GM12892 (cell line): Measurements from ENCODE around the gene HMGN1.
"Not testable (repeated sequence)": the region's sequence is repeated elsewhere in the genome, so short reads cannot be mapped to it uniquely, and the experiment has no call there.

Source experiments
- DNase-seq: peaks from one replicate; pipeline ENCODE4 v3.0.0; 2011; ENCODE audit not compliant: insufficient read length
- FAIRE-seq: peaks from 2 replicates; lab custom pipeline; 2011; peaks lifted over from hg19 to GRCh38; lab: Jason Lieb, UNC
- POLR2A ChIP-seq: IDR thresholded peaks from 2 replicates; pipeline ENCODE4 v1.6.1; 2011; ENCODE audit warnings: low read depth, low read length, control low read depth
- POLR2AphosphoS5 ChIP-seq: IDR thresholded peaks from 2 replicates; pipeline ENCODE4 v1.6.1; 2011; ENCODE audit warnings: low read depth, low read length, control low read depth
- TAF1 ChIP-seq: IDR thresholded peaks from 2 replicates; pipeline ENCODE4 v1.6.1; 2011; ENCODE audit warnings: low read depth, mild to moderate bottlenecking, control low read depth, low read length, borderline replicate concordance

HMGN1 gene

GRCh38 chr21:39384674-39385298 lies 35.9 kb upstream of the HMGN1 start:
- no peak for DNase-seq
- no peak for TF ChIP-seq POLR2A
- TF ChIP-seq POLR2AphosphoS5, result no peak
- no peak for TF ChIP-seq TAF1
- FAIRE-seq, result no peak

- FAIRE-seq, DNase-seq: not testable (repeated sequence)
These were observed 33.2 kb upstream of the HMGN1 start for GRCh38 chr21:39382096-39382495.

- DNase-seq (no peak), FAIRE-seq (no peak)
- TF ChIP-seq POLR2A, result no peak
These were observed 32.1 kb upstream of the HMGN1 start for GRCh38 chr21:39381009-39381408.

- TF ChIP-seq POLR2A (peak; percentile 53; the same call in 1 of the 2 replicates), TAF1 (0 out of 2 replicates have a peak, but pooled peaks have one; percentile 54), POLR2AphosphoS5 (peak; percentile 60; the same call in 1 of the 2 replicates)
- DNase-seq, result peak; percentile 89
- FAIRE-seq, result peak; percentile 96
These were observed 31.4 kb upstream of the HMGN1 start for GRCh38 chr21:39379986-39380891.

GRCh38 chr21:39377444-39378050 lies 28.7 kb upstream of the HMGN1 start:
- FAIRE-seq, result no peak
- TF ChIP-seq TAF1 (no peak), POLR2AphosphoS5 (no peak), POLR2A (no peak)
- DNase-seq, result no peak

- DNase-seq, result no peak
- no peak for FAIRE-seq
- TF ChIP-seq TAF1 (no peak), POLR2A (no peak), POLR2AphosphoS5 (no peak)
These were observed 26.6 kb upstream of the HMGN1 start for GRCh38 chr21:39375446-39375845.

- DNase-seq (no peak), FAIRE-seq (no peak)
- TF ChIP-seq POLR2AphosphoS5 (no peak), POLR2A (no peak), TAF1 (no peak)
These were observed 25.2 kb upstream of the HMGN1 start for GRCh38 chr21:39374046-39374445.

- DNase-seq, result no peak
These were observed 24.7 kb upstream of the HMGN1 start for GRCh38 chr21:39373634-39374033.

GRCh38 chr21:39369896-39370288 lies 21.0 kb upstream of the HMGN1 start:
- not testable (repeated sequence) for DNase-seq, FAIRE-seq

More at GRCh38 chr21:39373634-39374033, 24.7 kb upstream of the HMGN1 start:
- no peak for FAIRE-seq
- TF ChIP-seq POLR2A (no peak), POLR2AphosphoS5 (no peak), TAF1 (no peak)

GRCh38 chr21:39367783-39368182 lies 18.9 kb upstream of the HMGN1 start:
- no peak for TF ChIP-seq POLR2A
- TF ChIP-seq TAF1, result no peak
- TF ChIP-seq POLR2AphosphoS5, result no peak
- no peak for FAIRE-seq
- DNase-seq, result no peak

- DNase-seq (no peak), FAIRE-seq (no peak)
- TF ChIP-seq TAF1, result no peak
- TF ChIP-seq POLR2A, result no peak
- TF ChIP-seq POLR2AphosphoS5, result no peak
These were observed 17.7 kb upstream of the HMGN1 start for GRCh38 chr21:39366563-39366962.

GRCh38 chr21:39364949-39365348 lies 16.1 kb upstream of the HMGN1 start:
- FAIRE-seq (no peak), DNase-seq (no peak)
- TF ChIP-seq TAF1 (no peak), POLR2A (no peak), POLR2AphosphoS5 (no peak)
